Measurements from ENCODE around the gene HNRNPA3.
"Not testable (repeated sequence)": the region's sequence is repeated elsewhere in the genome, so short reads cannot be mapped to it uniquely, and the experiment has no call there.

HNRNPA3 gene

DNA sequence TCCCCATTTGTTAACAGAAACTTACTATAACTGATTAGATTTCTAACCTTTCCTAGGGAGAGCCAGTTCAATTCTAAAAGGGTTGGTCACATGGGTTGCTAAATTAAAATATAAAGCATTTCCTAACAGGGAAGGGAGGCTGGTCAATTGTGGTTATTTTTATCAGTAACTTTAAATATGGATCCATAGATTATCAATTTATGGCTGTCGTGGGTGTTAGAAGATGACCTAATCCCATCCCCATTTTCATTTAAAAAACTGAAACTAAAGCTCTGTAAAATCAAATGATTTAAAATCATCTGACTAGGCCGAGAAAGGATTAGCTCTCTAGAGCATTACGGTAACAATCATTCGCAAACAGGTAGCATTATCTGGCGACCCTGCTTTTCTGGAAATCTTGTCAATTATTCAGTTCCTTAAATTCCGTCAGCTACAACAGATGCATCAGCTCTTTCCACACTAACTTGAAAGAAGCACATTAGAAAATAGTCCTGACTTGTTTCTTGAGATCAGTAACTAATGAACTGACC, 953 bp upstream of the HNRNPA3 start:
- TF ChIP-seq, protein P1, sequence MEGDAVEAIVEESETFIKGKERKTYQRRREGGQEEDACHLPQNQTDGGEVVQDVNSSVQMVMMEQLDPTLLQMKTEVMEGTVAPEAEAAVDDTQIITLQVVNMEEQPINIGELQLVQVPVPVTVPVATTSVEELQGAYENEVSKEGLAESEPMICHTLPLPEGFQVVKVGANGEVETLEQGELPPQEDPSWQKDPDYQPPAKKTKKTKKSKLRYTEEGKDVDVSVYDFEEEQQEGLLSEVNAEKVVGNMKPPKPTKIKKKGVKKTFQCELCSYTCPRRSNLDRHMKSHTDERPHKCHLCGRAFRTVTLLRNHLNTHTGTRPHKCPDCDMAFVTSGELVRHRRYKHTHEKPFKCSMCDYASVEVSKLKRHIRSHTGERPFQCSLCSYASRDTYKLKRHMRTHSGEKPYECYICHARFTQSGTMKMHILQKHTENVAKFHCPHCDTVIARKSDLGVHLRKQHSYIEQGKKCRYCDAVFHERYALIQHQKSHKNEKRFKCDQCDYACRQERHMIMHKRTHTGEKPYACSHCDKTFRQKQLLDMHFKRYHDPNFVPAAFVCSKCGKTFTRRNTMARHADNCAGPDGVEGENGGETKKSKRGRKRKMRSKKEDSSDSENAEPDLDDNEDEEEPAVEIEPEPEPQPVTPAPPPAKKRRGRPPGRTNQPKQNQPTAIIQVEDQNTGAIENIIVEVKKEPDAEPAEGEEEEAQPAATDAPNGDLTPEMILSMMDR (IDR thresholded peaks at IDR 0.05; ENCODE audit: low read depth, low read length, missing control alignments): no peak
- peak overlapping the region; percentile 62 for H3K4me3 ChIP-seq (ENCODE audit: low read depth, low read length)
- no peak for DNase-seq (ENCODE audit: low read depth)

DNA sequence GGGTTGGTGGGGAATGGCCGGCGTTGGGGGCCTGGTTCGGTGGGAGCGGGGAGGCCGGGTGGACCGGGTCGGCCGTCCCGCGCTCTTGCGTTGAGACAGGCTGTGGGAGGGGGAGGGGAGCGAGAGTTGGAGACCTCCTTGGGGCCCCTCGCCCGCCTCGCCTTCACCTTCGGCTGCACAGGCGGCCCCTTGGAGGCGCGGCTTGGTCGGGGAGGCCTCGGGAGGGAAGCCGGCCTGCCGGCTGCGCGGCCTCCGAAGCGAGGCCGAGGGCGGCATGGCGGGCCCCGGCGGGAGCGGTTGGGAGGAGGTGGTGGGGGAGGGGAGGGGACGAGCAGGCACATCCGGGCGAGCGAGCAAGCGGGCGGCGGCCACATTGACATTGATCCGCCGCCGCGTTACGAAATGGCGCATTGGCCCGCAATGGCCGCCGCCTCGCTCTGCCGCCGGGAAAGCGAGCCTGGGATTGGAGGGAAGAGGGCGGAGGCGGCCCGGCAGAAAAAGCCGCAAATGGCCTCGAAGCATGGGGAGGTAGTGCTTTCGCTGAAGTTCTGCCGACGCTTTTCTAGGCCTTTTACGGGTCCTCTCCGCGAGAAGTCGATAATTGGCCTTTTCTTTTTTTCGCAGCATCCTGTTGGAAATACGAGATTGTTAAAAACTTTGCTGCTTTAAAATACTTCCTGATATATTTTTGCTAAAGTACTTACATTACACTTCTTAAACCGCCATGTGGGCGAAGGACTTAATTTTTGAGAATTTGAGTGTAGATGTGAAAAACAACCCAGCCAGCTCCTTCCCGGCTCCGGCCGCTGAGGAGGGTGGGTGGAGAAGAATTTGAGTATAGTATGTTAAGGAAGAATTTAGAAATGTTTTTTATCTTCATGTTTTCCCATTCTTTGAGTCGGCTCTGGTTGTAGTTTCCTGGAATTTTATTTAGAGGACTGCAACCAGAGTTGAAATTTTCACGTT, 580 bp downstream of the HNRNPA3 start:
- TF ChIP-seq, protein P1 (IDR thresholded peaks at IDR 0.05; ENCODE audit: low read depth, low read length, missing control alignments): no peak
- H3K4me3 ChIP-seq (ENCODE audit: low read depth, low read length): peak overlapping the region; percentile 81
- peak; percentile 62 for DNase-seq (ENCODE audit: low read depth)

DNA sequence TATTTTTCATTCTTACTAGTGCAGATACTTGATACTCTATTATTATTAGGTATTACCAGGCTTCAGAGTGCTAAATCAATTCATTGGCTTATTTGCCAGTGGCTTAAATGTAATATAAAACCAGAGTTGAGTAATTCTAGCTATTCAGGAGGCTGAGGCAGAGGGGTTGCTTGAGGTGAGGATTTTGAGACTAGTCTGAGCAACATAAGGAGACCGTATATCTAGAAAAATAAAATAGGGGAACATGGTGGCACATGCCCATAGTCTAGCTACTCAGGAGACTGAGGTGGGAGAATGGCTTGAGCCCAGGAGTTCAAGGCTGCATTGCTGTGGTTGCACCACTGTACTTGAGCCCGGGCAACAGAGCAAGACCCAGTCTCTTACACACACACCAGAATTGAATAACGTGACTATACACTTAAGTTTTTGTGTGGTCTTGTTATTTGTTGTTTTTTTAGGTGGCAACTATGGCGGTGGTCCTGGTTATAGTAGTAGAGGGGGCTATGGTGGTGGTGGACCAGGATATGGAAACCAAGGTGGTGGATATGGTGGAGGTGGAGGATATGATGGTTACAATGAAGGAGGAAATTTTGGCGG, 4.8 kb downstream of the HNRNPA3 start:
- no peak overlapping the region for H3K4me3 ChIP-seq (ENCODE audit: low read depth, low read length)
- no peak for DNase-seq (ENCODE audit: low read depth)
- TF ChIP-seq, protein P1 (IDR thresholded peaks at IDR 0.05; ENCODE audit: low read depth, low read length, missing control alignments): no peak

DNA sequence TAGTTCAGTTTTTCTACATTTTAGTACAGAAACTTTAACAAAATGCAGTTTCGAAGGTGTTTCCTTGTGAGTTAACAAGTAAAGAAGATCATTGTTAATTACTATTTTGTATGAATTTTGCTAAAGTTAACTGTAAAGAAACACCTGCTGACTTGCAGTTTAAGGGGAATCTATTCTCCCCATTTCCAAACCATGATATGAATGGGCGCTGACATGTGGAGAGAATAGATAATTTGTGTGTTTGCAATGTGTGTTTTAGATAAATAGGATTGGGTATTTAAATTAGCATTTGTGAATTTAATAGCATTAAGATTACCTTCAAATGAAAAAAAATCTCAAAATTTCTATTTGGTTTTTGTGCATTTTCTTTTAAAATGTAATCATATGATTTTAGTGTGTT, 7.2 kb downstream of the HNRNPA3 start:
- DNase-seq (ENCODE audit: low read depth); H3K4me3 ChIP-seq (ENCODE audit: low read depth, low read length): not testable (repeated sequence)

DNA sequence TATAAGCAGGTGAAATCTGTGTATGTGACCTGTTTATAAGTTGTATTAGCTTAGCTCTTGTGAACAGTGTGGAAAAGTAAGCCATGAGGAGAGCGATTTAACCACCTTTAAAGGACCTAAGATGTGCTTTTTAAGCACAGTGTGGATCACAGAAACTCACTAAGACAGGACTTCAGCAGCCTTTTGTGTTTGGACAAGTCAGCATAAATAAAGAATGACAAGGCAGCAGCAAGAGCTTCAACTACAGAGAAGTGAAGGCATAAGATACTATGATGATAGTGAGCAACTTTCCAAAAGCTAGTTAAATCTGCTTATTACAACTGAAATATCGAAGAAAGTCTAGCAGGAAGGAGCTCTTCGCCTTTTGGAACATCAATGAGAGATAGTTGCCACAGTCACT, 8.9 kb downstream of the HNRNPA3 start:
- TF ChIP-seq, protein P1 (IDR thresholded peaks at IDR 0.05; ENCODE audit: low read depth, low read length, missing control alignments): no peak
- no peak for DNase-seq (ENCODE audit: low read depth)
- H3K4me3 ChIP-seq (ENCODE audit: low read depth, low read length): no peak overlapping the region

DNA sequence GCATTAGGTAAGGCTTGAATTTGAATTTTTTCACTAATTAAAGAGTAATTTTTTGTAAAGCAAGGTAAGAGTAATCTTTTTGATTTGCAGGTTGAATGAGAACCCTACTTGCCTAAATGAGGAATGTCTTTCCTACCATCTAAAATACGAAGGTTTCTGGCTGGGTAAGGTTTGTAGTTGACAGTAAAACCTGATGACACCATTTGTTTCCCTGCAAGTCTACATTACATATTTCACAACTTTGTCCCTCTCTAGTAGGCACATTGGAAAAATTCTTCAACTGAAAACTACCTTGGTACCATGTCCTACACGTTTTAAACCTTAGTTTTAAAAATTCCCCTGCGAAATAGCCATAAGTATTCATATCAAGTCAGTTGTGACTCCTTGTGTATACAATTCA, 9.4 kb downstream of the HNRNPA3 start:
- TF ChIP-seq, protein P1 (IDR thresholded peaks at IDR 0.05; ENCODE audit: low read depth, low read length, missing control alignments): no peak
- no peak overlapping the region for H3K4me3 ChIP-seq (ENCODE audit: low read depth, low read length)
- no peak for DNase-seq (ENCODE audit: low read depth)

DNA sequence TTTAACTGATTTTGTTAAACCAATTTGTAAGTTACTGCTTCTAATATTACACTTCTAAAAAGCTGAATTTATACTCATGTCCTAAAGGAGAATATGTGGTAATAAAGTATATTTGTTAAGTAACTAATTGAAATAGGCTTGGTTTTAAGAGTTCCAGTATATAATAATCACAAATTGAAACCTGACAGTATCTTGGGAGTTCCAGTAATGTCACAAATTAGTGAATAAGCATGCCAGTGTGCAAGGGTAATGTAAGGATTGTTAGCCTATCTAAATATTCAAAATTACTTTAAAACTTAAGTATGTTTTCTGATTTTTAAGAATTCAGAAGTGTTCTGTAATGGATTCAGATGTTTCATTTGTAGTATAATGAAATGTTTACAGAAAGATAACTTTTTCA, 10.8 kb downstream of the HNRNPA3 start:
- not testable (repeated sequence) for DNase-seq (ENCODE audit: low read depth); H3K4me3 ChIP-seq (ENCODE audit: low read depth, low read length)

Data from GM12864 (cell line).